ENCODE results near the gene PLA2G4E.

- TF ChIP-seq CTCF (IDR thresholded peaks at IDR 0.05) = no peak
- TF ChIP-seq EP300 (IDR thresholded peaks at IDR 0.05) = no peak
- TF ChIP-seq POLR2A (IDR thresholded peaks at IDR 0.05) = no peak
Measured at GRCh38 chr15:41969851-41970431, 50.9 kb downstream of the PLA2G4E start.
